OCI-LY7 (cell line): ENCODE data around the gene FGFBP2. TPM values are rescaled to one million over a fixed set of nuclear protein-coding genes. Genes with fewer than 3 reads are reported as not detected.

ENCODE experiments used
- BruUV-seq: library from RNA; stranded (reverse); fragments of 400-500 nt; replicated peaks from 2 replicates; lab custom pipeline; 2021; lab: Mats Ljungman, UMichigan
- CTCF ChIA-PET: fragments of 300-600 bp; sonication (Branson Sonifier 250); formaldehyde crosslinking; loops from one replicate; lab custom pipeline; 2022; ENCODE audit warnings: antibody characterized with exemption; ENCODE audit not compliant: unreplicated experiment; lab: Charles Lee
- POLR2A ChIA-PET: fragments of 300-600 bp; sonication (Branson Sonifier 250); formaldehyde crosslinking; loops from one replicate; lab custom pipeline; 2022; ENCODE audit warnings: antibody characterized with exemption; lab: Charles Lee
- DNase-seq: peaks from one replicate; pipeline ENCODE4 v3.0.0-alpha.2; 2015; ENCODE audit warnings: low spot score
- H2AFZ ChIP-seq: fragments of 200-600 bp; sonication (generic), shearing (Covaris generic); 2 replicates; pipeline ENCODE4 v1.6.1; 2014; ENCODE audit warnings: mild to moderate bottlenecking, antibody characterized with exemption, low read length, moderate library complexity
- H3K27ac ChIP-seq: fragments of 200-600 bp; sonication (generic); 2 replicates; pipeline ENCODE4 v1.5.1; 2014; ENCODE audit warnings: mixed run types, low read depth, mild to moderate bottlenecking, moderate library complexity, low read length, inconsistent platforms; ENCODE audit not compliant: poor library complexity, severe bottlenecking
- H3K36me3 ChIP-seq: fragments of 200-600 bp; sonication (generic); 2 replicates; pipeline ENCODE4 v1.6.1; 2014; ENCODE audit warnings: mild to moderate bottlenecking, antibody characterized with exemption, low read length, moderate library complexity, mixed read lengths; ENCODE audit not compliant: insufficient read depth
- H3K4me1 ChIP-seq: fragments of 200-600 bp; sonication (generic); 2 replicates; pipeline ENCODE4 v1.5.1; 2014; ENCODE audit warnings: mild to moderate bottlenecking, low read length; ENCODE audit not compliant: insufficient read depth, poor library complexity, severe bottlenecking
- H3K4me2 ChIP-seq: fragments of 200-600 bp; sonication (generic); 2 replicates; pipeline ENCODE4 v1.6.1; 2014; ENCODE audit warnings: mild to moderate bottlenecking, low read length
- H3K4me3 ChIP-seq: fragments of 200-600 bp; sonication (generic); 2 replicates; pipeline ENCODE4 v1.5.1; 2014; ENCODE audit warnings: mild to moderate bottlenecking, low read depth, low read length; ENCODE audit not compliant: poor library complexity, severe bottlenecking
- H3K79me2 ChIP-seq: fragments of 200-600 bp; sonication (generic); 2 replicates; pipeline ENCODE4 v1.6.1; 2016; ENCODE audit warnings: low read depth, mild to moderate bottlenecking, low read length, moderate library complexity, mixed read lengths; ENCODE audit not compliant: insufficient read depth
- H3K9me2 ChIP-seq: fragments of 200-600 bp; sonication (generic); 2 replicates; pipeline ENCODE4 v1.6.1; 2016; ENCODE audit warnings: mild to moderate bottlenecking, low read length, mixed read lengths; ENCODE audit not compliant: insufficient read depth
- H3K9me3 ChIP-seq: fragments of 200-600 bp; sonication (generic); 2 replicates; pipeline ENCODE4 v1.6.1; 2014; ENCODE audit warnings: mild to moderate bottlenecking, mixed run types, low read length, mixed read lengths
- H4K20me1 ChIP-seq: fragments of 200-600 bp; sonication (generic); 2 replicates; pipeline ENCODE4 v1.6.1; 2014; ENCODE audit warnings: mild to moderate bottlenecking, antibody characterized with exemption, low read length, moderate library complexity, mixed read lengths; ENCODE audit not compliant: insufficient read depth
- CTCF ChIP-seq: fragments of 200-600 bp; sonication (generic); conservative IDR thresholded peaks from 2 replicates; pipeline ENCODE4 v1.5.1; 2014; ENCODE audit warnings: mild to moderate bottlenecking, antibody characterized with exemption, low read length, moderate library complexity, mixed read lengths
- EZH2phosphoT487 ChIP-seq: fragments of 200-600 bp; sonication (generic); IDR thresholded peaks from 2 replicates; pipeline ENCODE4 v1.6.1; 2018; ENCODE audit warnings: low read depth, borderline replicate concordance, mild to moderate bottlenecking, mixed run types, antibody characterized with exemption, low read length, moderate library complexity, mixed read lengths
- intact Hi-C: fragments of 100-400 bp; cut with micrococcal nuclease; formaldehyde crosslinking; loops from one replicate; pipeline ENCODE4 v1.10.0; 2022; ENCODE audit not compliant: unreplicated experiment
- total RNA-seq, 2 experiments: library from RNA; depleted of rRNA in 1 of 2; stranded (reverse); fragments of >200 nt in 1 of 2; shearing (Covaris generic) in 1 of 2; gene quantifications; 2 replicates each; pipeline ENCODE4 v1.2.3, GENCODE V29; 2014 to 2022

FGFBP2 gene
- total RNA-seq, 2 experiments from 2014 or later: not detected

DNA sequence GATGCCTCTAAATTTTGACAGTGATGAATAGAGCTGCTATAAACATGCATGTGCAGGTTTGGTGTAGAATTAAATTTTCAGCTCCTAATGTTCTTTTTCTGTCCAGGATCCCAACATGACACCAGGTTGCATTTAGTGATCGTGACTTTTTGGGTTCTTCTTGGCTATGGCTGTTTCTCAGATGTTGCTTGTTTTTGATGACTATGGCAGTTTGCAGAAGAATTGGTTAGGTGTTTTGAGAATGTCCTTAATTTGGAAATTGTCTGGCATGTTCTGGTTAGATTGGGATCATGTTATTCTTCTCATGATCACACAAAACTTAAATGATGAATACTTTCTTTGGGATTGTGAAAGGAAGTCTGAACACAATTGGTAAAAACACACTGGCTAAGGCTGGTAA lies 20.7 kb downstream of the FGFBP2 start:
- Histone ChIP-seq H3K36me3 (no peaks in the 10 kb centered on the region), H3K27ac (no peak overlapping the region), H3K4me1 (no peaks in the 10 kb centered on the region), H3K9me3 (no peaks in the 10 kb centered on the region), H3K4me3 (no peak overlapping the region), H4K20me1 (no peaks in the 10 kb centered on the region), H3K9me2 (no peaks in the 10 kb centered on the region), H3K4me2 (no peak overlapping the region), H3K79me2 (no peaks in the 10 kb centered on the region), H2AFZ (no peak overlapping the region)
- DNase-seq: no peak
- no TSS peak for BruUV-seq
- ChIA-PET CTCF (no interaction called here), POLR2A (interaction anchor here (0.5 to 0.7 kb wide), 2 partner anchors 770 to 1394 kb away, joined by 3 read pairs; no protein-coding TSS in a partner anchor)
- no peak for TF ChIP-seq EZH2phosphoT487
- TF ChIP-seq CTCF: no peak
- intact Hi-C loops: no loop called here

DNA sequence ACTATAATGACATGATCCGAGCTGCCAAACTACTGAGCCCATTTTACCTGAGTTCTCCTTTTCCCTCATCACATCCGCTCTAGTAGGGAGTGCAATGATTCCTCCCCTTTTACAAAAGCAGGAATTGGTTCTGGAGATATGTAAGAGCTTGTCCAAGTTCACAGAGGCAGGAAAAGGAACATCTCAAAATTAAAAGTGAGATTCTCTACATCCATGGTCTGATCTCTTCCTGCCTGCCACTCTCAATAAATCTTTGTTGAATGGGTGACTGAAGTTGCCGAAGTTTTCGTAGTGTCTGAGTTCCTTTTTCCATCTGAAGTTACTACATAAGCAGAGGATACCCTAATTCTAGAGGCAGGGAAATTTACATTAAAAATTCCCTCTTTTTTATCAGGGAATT lies 24.3 kb downstream of the FGFBP2 start, which contains the start of gene FGFBP1:
Gene FGFBP1 (minus strand): TSS at position 101 of the 400 bp plus-strand sequence. CDS start 2,108 bp downstream, outside the sequence.
- no peaks in the 10 kb centered on the region for H3K36me3 ChIP-seq
- no peak for DNase-seq
- H2AFZ ChIP-seq: no peak within 1 kb of the TSS
- TF ChIP-seq CTCF (no peak), EZH2phosphoT487 (no peak)
- no peaks in the 10 kb centered on the region for H3K4me1 ChIP-seq
- intact Hi-C loops: no loop called here
- CTCF ChIA-PET: interaction anchor here (0.6 kb wide), 1 partner anchor 1951 kb away, joined by 3 read pairs; no protein-coding TSS in a partner anchor
- H3K27ac ChIP-seq: no peak within 1 kb of the TSS
- H3K9me3 ChIP-seq: no peaks in the 10 kb centered on the region
- H4K20me1 ChIP-seq: no peaks in the 10 kb centered on the region
- H3K4me3 ChIP-seq: no peak within 1 kb of the TSS
- H3K4me2 ChIP-seq: no peak within 1 kb of the TSS
- no peaks in the 10 kb centered on the region for H3K79me2 ChIP-seq
- BruUV-seq: no TSS peak
- H3K9me2 ChIP-seq: no peaks in the 10 kb centered on the region
- POLR2A ChIA-PET: interaction anchor here (0.6 kb wide), 1 partner anchor 120 kb away, joined by 3 read pairs; no protein-coding TSS in a partner anchor

- Histone ChIP-seq H2AFZ (no peak overlapping the region), H4K20me1 (no peaks in the 10 kb centered on the region), H3K9me3 (no peaks in the 10 kb centered on the region), H3K79me2 (no peaks in the 10 kb centered on the region), H3K27ac (no peak overlapping the region), H3K4me3 (no peak overlapping the region), H3K36me3 (no peaks in the 10 kb centered on the region), H3K4me1 (no peaks in the 10 kb centered on the region), H3K4me2 (no peak overlapping the region), H3K9me2 (no peaks in the 10 kb centered on the region)
- no peak for DNase-seq
- intact Hi-C loops: no loop called here
- ChIA-PET CTCF (no interaction called here), POLR2A (no interaction called here)
- no TSS peak for BruUV-seq
- TF ChIP-seq CTCF (no peak), EZH2phosphoT487 (no peak)
Measured at GRCh38 chr4:15938182-15938581, 24.8 kb downstream of the FGFBP2 start.
